Lower leg skin (tissue), 3 donors: ENCODE measurements around the gene DMD.

Experiments used
- CTCF ChIP-seq, 3 donors: fragments of 450-650 bp; IDR thresholded peaks; one replicate each; pipeline ENCODE4 v1.5.1; 2016; ENCODE audit warnings: antibody characterized with exemption in 3 of 3, mild to moderate bottlenecking in 3 of 3, moderate library complexity in 2 of 3
- POLR2A ChIP-seq, 2 donors: fragments of 450-650 bp; IDR thresholded peaks; one replicate each; pipeline ENCODE4 v1.6.1; 2016 to 2017; ENCODE audit warnings: antibody characterized with exemption in 2 of 2, mild to moderate bottlenecking in 1 of 2, moderate library complexity in 1 of 2

GRCh38 chrX:32524385-32524784, 687.0 kb downstream of the DMD start:
- no peak for TF ChIP-seq CTCF (IDR thresholded peaks at IDR 0.05)
- TF ChIP-seq POLR2A (IDR thresholded peaks at IDR 0.05), result no peak
